Gastrocnemius medialis (tissue), 4 donors: Measurements from ENCODE around the gene TRAF7. TPM values are rescaled to one million over a fixed set of nuclear protein-coding genes. Genes with fewer than 3 reads are reported as not detected.

Experiments
- ATAC-seq, 2 donors: fragments of 150-250 bp; one replicate each; pipeline ENCODE4 v1.9.1; 2016
- DNase-seq, 2 donors: peaks; one replicate each; pipeline ENCODE4 v3.0.0-alpha.2; 2019
- H3K27ac ChIP-seq, 4 donors: fragments of 200-600 bp; sonication (generic); 1 replicate in 1 of 4; 2 replicates in 3 of 4; pipeline ENCODE4 v1.5.1; 2016 to 2018; ENCODE audit warnings: mild to moderate bottlenecking in 2 of 4, moderate library complexity in 1 of 4
- H3K27me3 ChIP-seq, 3 donors: fragments of 200-600 bp; sonication (generic) in 2 of 3; 1 replicate in 1 of 3; 2 replicates in 2 of 3; pipeline versions ENCODE4 v1.5.1 to v1.6.0; 2016 to 2019; ENCODE audit warnings: mild to moderate bottlenecking in 1 of 3, moderate library complexity in 1 of 3
- H3K36me3 ChIP-seq, 2 donors: fragments of 200-600 bp; sonication (generic) in 1 of 2; one replicate each; pipeline ENCODE4 v1.5.1; 2017 to 2018
- H3K4me1 ChIP-seq, 2 donors: fragments of 200-600 bp; sonication (generic) in 1 of 2; one replicate each; pipeline ENCODE4 v1.5.1; 2016 to 2017; ENCODE audit warnings: mild to moderate bottlenecking in 2 of 2
- H3K4me3 ChIP-seq, 4 donors: fragments of 200-600 bp; sonication (generic) in 3 of 4; 1 replicate in 1 of 4; 2 replicates in 3 of 4; pipeline ENCODE4 v1.5.1; 2016 to 2019; ENCODE audit warnings: mild to moderate bottlenecking in 2 of 4
- H3K9me3 ChIP-seq, 3 donors: fragments of 200-600 bp; sonication (generic) in 2 of 3; 1 replicate in 1 of 3; 2 replicates in 2 of 3; pipeline ENCODE4 v1.5.1; 2016 to 2019
- CTCF ChIP-seq, 5 experiments: fragments of 450-650 bp in 3 of 5; fragments of 200-600 bp in 2 of 5; sonication (generic) in 2 of 5; IDR thresholded peaks in 4 of 5; conservative IDR thresholded peaks in 1 of 5; 1 replicate in 4 of 5; 2 replicates in 1 of 5; pipeline ENCODE4 v1.5.1; 2016 to 2019; ENCODE audit warnings: antibody characterized with exemption in 5 of 5, mild to moderate bottlenecking in 3 of 5, moderate library complexity in 3 of 5
- POLR2A ChIP-seq, 2 donors: fragments of 450-650 bp; IDR thresholded peaks; one replicate each; pipeline ENCODE4 v1.6.1; 2017; ENCODE audit warnings: antibody characterized with exemption in 2 of 2, mild to moderate bottlenecking in 2 of 2, moderate library complexity in 2 of 2
- in situ Hi-C, 4 donors: fragments of 200-750 bp; cut with MboI; loops; one replicate each; pipeline versions ENCODE4 v1.15.0 to v1.8.0; 2017; ENCODE audit warnings: low sequenced_read_pairs in 4 of 4
- intact Hi-C: fragments of 100-400 bp; cut with DNase I; formaldehyde crosslinking; loops from one replicate; pipeline ENCODE4 v1.15.1; 2023; ENCODE audit warnings: low total_unique reads
- total RNA-seq, 4 donors: library from RNA; depleted of rRNA; stranded (reverse); fragments of >200 nt; gene quantifications; one replicate each; pipeline versions ENCODE4 v1.1.0 to v1.2.3, GENCODE V29; 2016

The TRAF7 gene
- total RNA-seq, 4 donors from 2014 or later: 39.5 to 71.4 (median 55.9) TPM

- Histone ChIP-seq H3K27ac (no peak overlapping the region), H3K36me3 (peaks cover 0 to 60% of the 10 kb centered on the region in 2 donors), H3K9me3 (no peaks in the 10 kb centered on the region), H3K27me3 (no peaks in the 10 kb centered on the region), H3K4me3 (no peak overlapping the region), H3K4me1 (peaks cover 0 to 6% of the 10 kb centered on the region in 2 donors)
- DNase-seq: no peak
- in situ Hi-C loops (no loop called here), intact Hi-C loops (no loop called here)
- TF ChIP-seq POLR2A (IDR thresholded peaks at IDR 0.05): no peak
- no peak for ATAC-seq
Measured at GRCh38 chr16:2173366-2173765, 17.8 kb downstream of the TRAF7 start.

- Histone ChIP-seq H3K9me3 (no peaks in the 10 kb centered on the region), H3K36me3 (peaks cover 0 to 60% of the 10 kb centered on the region in 2 donors), H3K4me3 (no peak overlapping the region), H3K4me1 (peaks cover 0 to 6% of the 10 kb centered on the region in 2 donors), H3K27me3 (no peaks in the 10 kb centered on the region), H3K27ac (no peak overlapping the region)
- in situ Hi-C loops: no loop called here
- no peak for ATAC-seq
- intact Hi-C loops: no loop called here
- no peak for TF ChIP-seq POLR2A (IDR thresholded peaks at IDR 0.05)
- no peak for TF ChIP-seq CTCF (IDR thresholded peaks at IDR 0.05 in 4 of 5, conservative IDR thresholded peaks at IDR 0.05 in 1 of 5)
- DNase-seq: no peak
Measured at GRCh38 chr16:2173916-2174315, 18.3 kb downstream of the TRAF7 start.

- Histone ChIP-seq H3K4me1 (peaks cover 0 to 2% of the 10 kb centered on the region in 2 donors), H3K9me3 (no peaks in the 10 kb centered on the region), H3K4me3 (no peak overlapping the region), H3K27ac (no peak overlapping the region), H3K36me3 (peaks cover 0 to 60% of the 10 kb centered on the region in 2 donors), H3K27me3 (no peaks in the 10 kb centered on the region)
- intact Hi-C loops: no loop called here
- in situ Hi-C loops: no loop called here
- DNase-seq: no peak
- TF ChIP-seq CTCF (IDR thresholded peaks at IDR 0.05 in 4 of 5, conservative IDR thresholded peaks at IDR 0.05 in 1 of 5) (no peak), POLR2A (IDR thresholded peaks at IDR 0.05) (no peak)
- no peak for ATAC-seq
Measured at GRCh38 chr16:2174396-2175131, 19.0 kb downstream of the TRAF7 start.

- intact Hi-C loops (no loop called here), in situ Hi-C loops (no loop called here)
- no peak for ATAC-seq
- no peaks in the 10 kb centered on the region for H3K27me3 ChIP-seq
- no peak for DNase-seq
- TF ChIP-seq POLR2A (IDR thresholded peaks at IDR 0.05) (no peak), CTCF (IDR thresholded peaks at IDR 0.05 in 4 of 5, conservative IDR thresholded peaks at IDR 0.05 in 1 of 5) (no peak)
- H3K36me3 ChIP-seq: peaks cover 0 to 60% of the 10 kb centered on the region in 2 donors
- H3K4me1 ChIP-seq: no peaks in the 10 kb centered on the region
- H3K9me3 ChIP-seq: no peaks in the 10 kb centered on the region
- no peak overlapping the region for H3K27ac ChIP-seq
- no peak overlapping the region for H3K4me3 ChIP-seq
Measured at GRCh38 chr16:2175454-2175853, 19.9 kb downstream of the TRAF7 start.

- H3K27me3 ChIP-seq: no peaks in the 10 kb centered on the region
- peaks cover 0 to 60% of the 10 kb centered on the region in 2 donors for H3K36me3 ChIP-seq
- in situ Hi-C loops: no loop called here
Measured at GRCh38 chr16:2176047-2176446, 20.5 kb downstream of the TRAF7 start.

More at GRCh38 chr16:2176047-2176446, 20.5 kb downstream of the TRAF7 start:
- Histone ChIP-seq H3K4me1 (no peaks in the 10 kb centered on the region), H3K27ac (no peak overlapping the region), H3K9me3 (no peaks in the 10 kb centered on the region), H3K4me3 (no peak overlapping the region)
- ATAC-seq (no peak), DNase-seq (no peak)
- no peak for TF ChIP-seq CTCF (IDR thresholded peaks at IDR 0.05 in 4 of 5, conservative IDR thresholded peaks at IDR 0.05 in 1 of 5)
- no peak for TF ChIP-seq POLR2A (IDR thresholded peaks at IDR 0.05)
- intact Hi-C loops: no loop called here
